Choroid plexus epithelial cell (primary cell): ENCODE measurements around the gene TRAK1.

Experiments used
- DNase-seq: peaks from one replicate; pipeline ENCODE4 v3.0.0-alpha.2; 2010; ENCODE audit warnings: low read depth
- H3K4me3 ChIP-seq: 2 replicates; pipeline ENCODE4 v1.5.1; 2011; ENCODE audit warnings: low read depth, mild to moderate bottlenecking, control low read depth, low read length, moderate library complexity
- TF ChIP-seq, protein P1 (sequence below): conservative IDR thresholded peaks from 2 replicates; pipeline ENCODE4 v1.5.1; 2011; ENCODE audit warnings: low read depth, mild to moderate bottlenecking, control low read depth, inconsistent platforms, low read length, moderate library complexity

TRAK1 gene

GRCh38 chr3:42051384-42052131 lies 39.6 kb upstream of the TRAK1 start:
- TF ChIP-seq, protein P1, sequence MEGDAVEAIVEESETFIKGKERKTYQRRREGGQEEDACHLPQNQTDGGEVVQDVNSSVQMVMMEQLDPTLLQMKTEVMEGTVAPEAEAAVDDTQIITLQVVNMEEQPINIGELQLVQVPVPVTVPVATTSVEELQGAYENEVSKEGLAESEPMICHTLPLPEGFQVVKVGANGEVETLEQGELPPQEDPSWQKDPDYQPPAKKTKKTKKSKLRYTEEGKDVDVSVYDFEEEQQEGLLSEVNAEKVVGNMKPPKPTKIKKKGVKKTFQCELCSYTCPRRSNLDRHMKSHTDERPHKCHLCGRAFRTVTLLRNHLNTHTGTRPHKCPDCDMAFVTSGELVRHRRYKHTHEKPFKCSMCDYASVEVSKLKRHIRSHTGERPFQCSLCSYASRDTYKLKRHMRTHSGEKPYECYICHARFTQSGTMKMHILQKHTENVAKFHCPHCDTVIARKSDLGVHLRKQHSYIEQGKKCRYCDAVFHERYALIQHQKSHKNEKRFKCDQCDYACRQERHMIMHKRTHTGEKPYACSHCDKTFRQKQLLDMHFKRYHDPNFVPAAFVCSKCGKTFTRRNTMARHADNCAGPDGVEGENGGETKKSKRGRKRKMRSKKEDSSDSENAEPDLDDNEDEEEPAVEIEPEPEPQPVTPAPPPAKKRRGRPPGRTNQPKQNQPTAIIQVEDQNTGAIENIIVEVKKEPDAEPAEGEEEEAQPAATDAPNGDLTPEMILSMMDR, result no peak
- no peak overlapping the region for H3K4me3 ChIP-seq
- DNase-seq, result no peak

GRCh38 chr3:42052132-42052483 lies 39.0 kb upstream of the TRAK1 start:
- no peak for DNase-seq
- H3K4me3 ChIP-seq, result no peak overlapping the region
- TF ChIP-seq, protein P1, result no peak

DNA sequence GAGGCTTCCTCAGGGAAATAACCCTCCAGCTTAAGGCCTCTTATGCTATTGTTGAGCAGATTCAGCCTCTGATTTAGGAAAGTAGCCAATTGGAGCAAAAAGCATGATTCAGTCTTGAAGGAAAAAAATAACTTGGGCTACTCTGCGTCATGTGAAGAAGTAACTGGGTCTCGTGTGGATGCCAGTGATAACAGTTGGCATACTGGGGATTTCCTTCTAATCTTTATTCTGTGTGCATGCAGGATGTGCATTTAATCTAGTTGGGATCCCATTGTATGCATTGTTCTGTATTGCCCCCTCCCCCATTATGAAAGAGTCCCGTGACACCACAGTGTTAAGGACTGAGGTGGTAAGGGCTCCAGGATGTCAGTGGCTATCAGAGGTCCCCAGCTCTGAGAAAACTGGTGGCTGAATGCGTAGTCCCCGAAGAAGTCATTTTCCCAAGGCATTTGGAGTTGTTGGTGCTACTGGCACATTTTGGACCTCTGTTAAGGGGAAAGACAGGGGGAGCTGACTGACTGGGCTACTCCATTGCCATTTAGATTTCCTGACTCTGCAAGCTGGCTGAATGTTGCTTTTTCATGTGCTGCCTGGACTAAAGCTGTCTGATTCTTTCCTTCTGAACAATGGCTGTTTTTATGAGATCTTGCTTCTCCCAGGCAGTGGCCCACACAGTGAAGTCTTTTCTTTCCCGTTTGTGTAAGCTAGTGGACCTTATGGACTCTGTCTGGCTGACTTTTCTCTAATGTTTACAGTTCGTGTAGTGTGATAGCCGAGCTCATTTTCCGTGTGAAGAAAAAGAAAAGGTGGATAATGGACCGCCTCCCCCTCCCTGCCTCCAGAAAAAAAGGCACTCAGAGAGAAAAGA lies 38.4 kb upstream of the TRAK1 start:
- H3K4me3 ChIP-seq, result no peak overlapping the region
- DNase-seq, result peak; percentile 63
- TF ChIP-seq, protein P1, result peak; percentile 9

GRCh38 chr3:42053476-42053875 lies 37.7 kb upstream of the TRAK1 start:
- H3K4me3 ChIP-seq, result no peak overlapping the region
- TF ChIP-seq, protein P1, result no peak
- no peak for DNase-seq

GRCh38 chr3:42055291-42055690 lies 35.9 kb upstream of the TRAK1 start:
- no peak overlapping the region for H3K4me3 ChIP-seq
- TF ChIP-seq, protein P1, result no peak
- DNase-seq, result peak; percentile 91

DNA sequence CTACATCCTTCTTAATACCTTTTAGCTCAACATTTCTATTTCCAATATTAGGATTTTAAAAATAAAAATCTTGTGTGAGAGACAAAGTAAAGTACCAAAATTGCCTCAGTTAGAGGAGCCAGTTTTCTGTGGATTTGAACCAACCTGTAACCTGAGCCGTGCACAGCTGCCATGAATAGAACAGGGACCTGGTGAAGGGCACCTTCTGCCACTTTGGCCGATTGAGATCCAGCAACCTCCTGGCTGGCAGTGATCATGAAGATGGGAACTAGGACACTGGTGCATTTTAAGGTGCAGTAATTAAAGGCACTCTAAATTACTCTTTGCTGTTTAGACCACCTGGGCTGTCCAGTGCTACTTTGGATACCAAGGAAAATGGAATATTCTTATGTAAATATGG lies 34.3 kb upstream of the TRAK1 start:
- DNase-seq, result no peak
- H3K4me3 ChIP-seq, result no peak overlapping the region
- TF ChIP-seq, protein P1, result no peak
